Limb (tissue), 2 donors: ENCODE measurements around the gene CRACDL.

ENCODE experiments used
- DNase-seq, 2 donors: peaks; one replicate each; pipeline ENCODE4 v3.0.0-alpha.2; 2016; ENCODE audit errors: extremely low spot score in 2 of 2

CRACDL gene

DNA sequence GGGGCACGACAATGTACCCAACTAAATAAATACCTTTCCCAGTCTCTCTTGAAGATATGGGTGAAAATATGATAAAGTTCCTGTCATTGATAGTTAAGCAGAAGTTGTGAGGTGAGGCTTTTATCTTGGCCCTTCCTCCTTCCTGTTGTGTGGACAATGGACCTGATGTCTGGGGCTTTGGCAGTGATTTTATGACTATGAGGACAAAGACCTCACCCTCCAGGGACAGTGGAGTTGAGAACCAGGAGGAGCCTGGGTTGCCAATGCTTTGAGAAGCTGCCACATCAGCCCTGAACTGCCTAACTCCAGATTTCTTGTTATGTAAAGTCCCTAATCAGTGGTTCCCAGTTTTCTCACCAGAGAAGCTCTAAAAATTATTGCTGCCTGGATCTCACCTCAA, 184.3 kb downstream of the CRACDL start:
- no peak for DNase-seq

DNA sequence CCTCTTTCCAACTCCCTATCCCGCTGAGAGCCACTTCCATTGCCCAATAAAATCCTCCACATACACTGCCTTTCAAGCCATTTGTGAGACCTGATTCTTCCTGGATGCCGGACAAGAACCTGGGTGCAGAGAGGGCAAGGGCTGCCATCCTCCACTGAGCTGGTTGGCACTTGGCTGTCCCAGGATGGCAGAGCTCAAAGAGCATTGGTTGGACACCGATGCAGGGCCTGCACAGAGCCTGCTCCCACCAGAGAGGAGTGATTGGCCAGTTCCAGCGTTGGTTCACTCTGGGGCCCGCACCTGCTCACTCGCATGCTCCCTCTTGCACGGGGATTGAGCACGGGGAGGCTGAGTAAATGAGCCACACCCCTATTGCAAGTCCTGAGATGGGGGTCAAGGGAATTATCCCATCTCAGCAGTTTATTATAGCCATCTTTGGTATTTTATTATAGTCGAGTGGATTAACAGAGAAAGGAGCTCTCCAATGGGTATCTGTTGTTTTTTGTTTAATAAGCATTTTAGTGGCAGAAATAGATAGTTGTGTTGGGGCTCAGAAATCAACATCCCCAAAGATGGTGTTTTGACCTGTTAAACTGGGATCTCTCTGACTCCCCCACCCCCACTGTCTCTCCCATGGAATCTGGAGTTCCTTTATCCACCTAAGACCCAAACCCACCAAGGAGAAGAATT, 185.3 kb downstream of the CRACDL start:
- DNase-seq, result no peak

DNA sequence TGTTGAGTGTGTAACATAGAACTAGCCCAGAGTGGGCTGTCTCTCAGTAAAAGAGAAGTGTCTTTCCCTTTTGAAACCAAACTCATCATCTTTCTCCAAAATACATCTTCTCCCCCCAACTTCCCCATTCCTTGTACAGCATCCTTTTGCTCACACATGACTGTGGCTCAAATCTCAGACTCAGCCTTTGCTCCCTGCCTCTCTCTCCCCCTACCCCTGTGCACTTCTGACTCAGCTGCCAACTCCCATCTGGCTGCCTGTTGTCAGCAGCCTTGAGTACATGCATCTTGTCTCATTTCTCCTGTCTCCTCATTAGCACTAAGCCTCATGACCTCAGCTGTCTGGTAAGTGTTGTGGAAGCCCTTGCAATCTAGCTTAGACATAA, 187.0 kb downstream of the CRACDL start:
- peak in 1 of 2 donors; percentile 32 for DNase-seq

DNA sequence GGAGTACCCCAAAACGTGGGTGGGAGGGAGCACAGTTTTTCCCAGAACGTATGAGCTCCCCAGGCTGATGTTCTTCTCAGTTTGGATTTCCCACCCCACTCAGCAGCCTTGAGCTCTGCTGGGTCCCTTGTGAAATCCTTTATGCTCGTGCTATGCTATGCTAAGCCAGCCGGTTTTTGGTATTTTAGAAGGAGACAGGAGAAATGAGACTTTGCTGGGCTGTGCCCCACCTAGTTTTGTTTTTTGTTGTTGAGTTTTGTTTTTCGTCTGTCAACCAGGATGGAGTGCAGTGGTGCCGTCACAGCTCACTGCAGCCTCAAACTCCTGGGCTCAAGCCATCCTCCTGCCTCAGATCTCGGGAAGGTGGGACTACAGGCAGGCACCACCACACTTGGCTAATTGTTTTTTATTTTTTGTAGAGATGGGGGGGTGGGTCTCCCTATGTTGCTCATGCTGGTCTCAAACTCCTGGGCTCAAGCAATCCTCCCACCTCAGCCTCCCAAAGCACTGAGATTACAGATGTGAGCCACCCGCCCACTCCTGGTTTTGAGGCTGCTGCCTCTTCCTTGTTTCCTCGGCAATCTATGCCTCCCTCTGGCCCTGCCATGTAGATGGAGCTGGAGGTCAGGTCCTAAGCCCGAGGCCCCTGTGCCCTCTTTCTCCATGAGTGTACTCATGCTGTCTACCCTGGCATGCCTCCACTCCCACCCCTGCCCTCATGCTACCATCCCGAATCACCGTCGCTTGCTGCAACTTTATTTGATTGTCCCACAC, 187.5 kb downstream of the CRACDL start:
- no peak for DNase-seq

DNA sequence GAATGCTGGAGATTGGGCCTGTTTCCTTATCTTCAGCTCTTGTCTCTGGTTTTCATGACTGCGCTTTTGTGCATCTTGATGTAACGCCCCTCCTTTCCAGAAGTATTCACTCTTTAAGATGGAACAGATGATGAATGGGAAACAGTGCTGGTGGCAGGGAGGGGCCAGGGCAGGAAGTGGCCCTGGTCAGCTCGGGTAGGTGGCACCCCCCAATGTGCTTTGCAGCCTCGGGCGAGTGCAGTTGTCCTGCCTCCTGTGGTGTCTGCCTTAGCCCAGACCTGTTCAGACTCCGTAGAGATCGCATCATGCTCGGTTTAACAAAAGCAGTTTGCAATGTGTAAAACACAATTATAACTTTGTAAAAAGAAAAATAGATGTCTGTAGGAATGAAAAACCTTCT, 188.1 kb downstream of the CRACDL start:
- DNase-seq, result no peak

DNA sequence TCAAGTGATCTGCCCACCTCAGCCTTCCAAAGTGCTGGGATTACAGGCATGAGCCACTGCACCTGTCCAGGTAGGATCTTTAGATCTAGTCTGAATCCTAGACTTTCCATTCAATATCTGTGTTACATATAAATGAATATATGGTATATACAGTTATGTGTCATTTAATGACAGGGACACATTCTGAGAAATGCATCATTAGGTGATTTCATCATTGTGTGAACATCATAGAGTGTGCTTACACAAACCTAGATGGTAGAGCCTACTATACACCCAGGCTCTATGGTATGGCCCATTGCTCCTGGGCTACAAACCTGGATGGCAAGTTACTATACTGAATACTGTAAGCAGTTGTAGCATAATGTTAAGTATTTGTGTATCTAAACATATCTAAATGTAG, 189.6 kb downstream of the CRACDL start:
- no peak for DNase-seq

DNA sequence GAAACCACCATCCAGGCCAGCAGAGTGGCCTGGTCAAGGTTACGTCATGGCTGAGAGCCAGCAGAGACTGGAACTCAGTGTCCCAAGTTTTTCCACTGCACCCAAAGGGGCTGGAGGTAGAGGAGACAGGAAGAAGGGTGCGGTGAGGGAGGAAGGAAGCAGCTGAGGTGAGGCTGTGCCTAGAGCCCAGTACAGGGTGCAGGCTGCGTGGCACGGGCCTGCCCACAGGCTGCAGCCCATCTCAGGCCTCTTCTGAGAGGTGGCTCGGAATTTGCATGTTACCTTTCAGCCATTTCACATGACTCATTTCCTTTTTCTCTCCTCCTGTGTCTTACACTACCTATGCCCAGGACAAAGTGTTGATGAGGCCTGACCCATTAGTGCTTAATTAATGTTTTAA, 191.4 kb downstream of the CRACDL start:
- no peak for DNase-seq
